ENCODE results near the gene TMPRSS6. TPM values are rescaled to one million over a fixed set of nuclear protein-coding genes. Genes with fewer than 3 reads are reported as not detected.

TMPRSS6 gene
- polyA plus RNA-seq, 12 donors = 0.05 to 0.91 (median 0.13) TPM; not detected in 3

DNA sequence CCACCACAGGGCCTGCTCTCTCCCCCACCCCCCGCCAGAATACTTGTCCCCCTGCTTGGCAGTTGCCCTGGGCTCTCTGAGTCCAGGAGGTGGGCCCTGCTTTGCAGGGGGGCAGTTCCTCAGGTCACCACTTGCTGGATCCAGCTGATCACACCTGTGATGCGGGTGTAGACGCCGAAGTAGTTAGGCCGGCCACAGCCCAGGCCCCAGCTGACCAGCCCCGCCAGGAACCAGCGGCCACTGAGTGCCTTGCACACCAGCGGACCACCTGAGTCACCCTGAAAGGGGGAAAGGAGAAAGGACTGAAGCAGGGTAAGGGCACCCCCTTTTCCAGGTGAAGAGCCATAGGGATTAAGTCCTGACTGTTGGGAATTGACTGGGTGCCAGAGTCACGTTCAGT, 43.6 kb downstream of the TMPRSS6 start:
- no peak for DNase-seq

DNA sequence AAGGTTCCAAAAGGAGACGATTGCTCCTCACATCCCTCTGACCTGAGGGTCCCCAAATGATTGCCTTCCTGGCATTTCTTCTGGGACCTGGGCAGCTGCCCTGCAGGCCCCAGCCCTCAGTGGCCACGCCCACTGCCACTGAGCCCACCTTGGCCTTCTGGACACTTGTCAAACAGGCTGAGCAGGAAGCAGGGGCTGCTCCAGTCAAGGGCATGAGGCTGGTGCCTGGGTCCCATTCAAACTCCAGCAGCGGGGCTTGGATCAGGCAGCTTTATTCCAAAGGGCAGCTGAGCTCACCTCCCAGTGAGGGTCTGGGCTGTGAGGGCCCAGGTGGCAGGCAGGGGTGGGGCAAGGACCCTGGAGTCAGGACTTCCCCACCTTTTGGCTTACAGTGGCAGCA, 44.3 kb downstream of the TMPRSS6 start:
- no peak for DNase-seq

DNA sequence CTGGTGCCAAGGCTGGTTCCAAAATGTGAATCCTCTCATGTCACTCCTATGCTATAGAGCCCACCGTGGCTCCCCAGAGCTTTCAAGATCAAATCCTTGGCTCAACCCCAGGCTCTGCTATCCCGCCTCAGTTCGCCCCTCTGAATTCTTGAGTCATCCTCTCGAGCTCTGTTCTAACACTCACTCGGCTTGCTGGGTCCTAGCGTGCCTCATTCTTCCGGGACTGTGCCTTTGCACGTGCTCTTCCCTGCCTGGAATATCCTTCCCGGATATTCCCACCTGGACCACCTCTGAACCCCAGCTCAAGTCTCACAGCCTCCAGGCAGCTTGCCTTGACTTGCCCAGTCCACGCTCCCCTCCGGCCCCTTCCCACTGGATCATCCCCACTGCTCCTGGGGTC, 45.0 kb downstream of the TMPRSS6 start:
- DNase-seq = no peak

DNA sequence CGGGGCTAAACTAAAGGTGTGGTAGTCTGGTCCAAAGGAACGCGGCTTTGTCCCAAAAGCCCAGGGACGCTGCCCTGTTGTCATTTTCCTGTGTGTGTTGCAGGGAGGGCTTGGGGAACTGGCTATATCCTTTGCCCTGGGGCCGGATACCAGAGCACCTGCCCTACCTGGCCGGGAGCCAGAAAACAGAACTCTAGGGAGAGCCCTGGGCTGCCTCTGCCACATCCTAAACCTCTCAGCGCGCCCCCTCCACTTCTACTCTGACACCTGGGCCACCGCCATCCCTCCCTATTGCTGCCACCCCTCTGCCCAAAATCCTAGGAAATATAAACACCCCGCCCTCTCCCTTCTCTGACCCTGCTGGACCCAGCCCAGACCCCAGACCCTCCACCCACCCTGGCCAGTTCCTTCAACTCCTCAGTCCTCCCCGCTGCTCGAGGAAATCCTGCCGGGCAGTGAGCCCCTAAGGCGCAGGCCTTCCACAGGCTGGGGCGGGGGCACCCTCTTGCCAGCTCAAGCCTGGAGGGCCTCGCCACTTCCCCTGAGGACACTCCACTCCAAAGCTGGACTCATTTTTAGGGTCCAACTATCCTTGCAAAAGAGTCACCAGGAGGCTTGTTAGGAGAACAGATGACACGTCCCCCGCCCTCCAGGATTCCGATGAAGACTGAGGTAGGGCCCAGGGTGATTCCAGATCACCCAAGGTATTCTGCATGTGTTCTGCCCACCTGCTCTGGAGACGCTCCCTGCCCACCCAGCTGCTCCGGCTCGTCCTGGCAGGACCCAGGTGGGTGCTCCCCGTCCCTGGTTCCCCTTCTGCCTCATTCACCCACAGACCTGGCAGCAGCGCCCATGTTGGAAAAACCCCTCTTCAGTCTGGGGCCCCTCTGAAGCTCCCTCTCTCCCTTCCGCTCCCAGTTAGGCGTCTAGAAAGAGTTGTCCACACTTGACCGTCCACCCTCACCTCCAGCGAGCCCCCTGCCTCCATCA, 45.8 kb downstream of the TMPRSS6 start:
- DNase-seq = no peak

DNA sequence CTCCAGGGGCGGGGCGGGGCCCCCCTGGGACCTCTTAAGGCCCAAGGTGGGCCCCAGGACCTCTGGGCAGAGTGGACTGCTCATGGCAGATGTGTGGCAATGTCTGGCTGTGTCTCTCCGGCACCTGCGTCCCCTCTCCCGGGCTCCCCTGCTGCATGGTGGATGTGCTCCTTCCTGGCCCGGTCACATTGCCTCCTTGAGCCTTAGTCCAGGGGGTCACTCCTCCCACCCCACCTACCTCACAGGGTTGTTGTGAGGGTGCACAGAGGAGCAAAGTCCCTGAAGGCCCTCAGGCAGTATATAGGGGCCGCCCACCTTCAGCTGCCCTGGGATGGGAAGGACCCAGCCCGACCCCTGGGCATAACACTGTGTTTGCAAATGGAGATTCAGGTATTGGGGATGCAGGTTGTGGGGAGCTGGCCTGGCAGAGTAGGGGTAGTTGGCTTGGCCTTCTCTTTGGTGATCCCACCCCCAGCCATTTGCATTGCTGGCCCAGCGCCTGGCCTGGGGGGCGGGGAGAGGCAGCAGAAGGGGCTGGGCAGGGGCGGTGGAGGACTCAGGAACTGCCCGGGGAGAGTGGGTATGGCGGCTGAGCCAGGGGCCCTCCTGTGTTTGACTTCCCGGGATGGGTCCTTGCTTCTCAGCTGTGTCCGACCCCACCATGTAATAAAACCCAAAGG, 46.7 kb downstream of the TMPRSS6 start:
- DNase-seq = no peak

DNA sequence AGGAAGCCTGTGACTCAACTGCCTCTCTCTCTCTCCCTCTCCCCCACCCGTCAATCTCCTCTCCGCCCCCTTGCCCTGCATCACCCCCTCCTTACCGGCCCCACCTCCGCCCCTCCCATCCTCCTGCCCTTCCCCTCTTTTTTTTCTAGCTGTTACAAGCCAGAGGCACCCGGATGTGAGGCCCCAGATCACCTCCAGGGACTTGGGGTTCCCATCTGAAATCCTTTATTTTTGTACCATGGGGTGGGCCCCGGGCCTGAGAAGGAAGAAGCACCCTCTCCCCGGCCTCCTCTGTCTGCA, 47.2 kb downstream of the TMPRSS6 start:
- DNase-seq = no peak

DNA sequence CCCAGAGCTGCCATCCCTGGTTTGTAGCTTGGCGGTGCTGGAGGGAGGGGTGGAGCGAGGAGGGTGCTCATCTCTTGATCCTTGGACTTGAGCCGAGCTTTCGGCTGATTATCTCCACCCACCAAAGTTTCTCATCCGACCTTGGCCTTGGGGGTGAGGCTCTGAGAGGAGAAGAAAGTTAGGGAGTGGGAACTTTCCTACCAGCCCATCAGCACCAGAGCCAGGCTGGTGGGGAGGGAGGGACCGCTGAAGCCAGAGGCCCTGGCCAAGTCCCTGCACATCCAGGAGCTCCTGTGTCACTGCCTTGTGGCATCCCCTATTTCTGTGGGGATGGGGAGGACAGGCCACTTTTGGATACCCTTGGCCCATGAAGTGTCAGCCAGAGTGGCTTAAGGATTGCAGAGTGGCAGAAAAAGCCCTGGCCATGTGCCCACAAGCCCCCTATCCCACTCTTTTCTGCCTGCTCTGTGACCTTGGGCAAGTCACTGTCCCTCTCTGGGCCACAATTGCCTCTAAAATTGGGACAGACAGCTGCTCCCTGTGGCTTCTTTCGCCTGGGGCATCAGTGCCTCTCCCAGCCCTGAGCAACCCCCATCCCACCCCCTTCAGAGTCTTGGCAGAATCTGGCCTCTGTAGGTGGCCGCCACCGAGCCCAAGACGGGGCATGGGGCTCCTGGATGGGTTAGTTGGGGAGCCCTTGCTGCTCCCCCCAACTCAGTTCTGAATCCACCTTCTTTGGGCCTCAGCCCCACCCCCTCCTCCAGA, 47.7 kb downstream of the TMPRSS6 start:
- no peak for DNase-seq

DNA sequence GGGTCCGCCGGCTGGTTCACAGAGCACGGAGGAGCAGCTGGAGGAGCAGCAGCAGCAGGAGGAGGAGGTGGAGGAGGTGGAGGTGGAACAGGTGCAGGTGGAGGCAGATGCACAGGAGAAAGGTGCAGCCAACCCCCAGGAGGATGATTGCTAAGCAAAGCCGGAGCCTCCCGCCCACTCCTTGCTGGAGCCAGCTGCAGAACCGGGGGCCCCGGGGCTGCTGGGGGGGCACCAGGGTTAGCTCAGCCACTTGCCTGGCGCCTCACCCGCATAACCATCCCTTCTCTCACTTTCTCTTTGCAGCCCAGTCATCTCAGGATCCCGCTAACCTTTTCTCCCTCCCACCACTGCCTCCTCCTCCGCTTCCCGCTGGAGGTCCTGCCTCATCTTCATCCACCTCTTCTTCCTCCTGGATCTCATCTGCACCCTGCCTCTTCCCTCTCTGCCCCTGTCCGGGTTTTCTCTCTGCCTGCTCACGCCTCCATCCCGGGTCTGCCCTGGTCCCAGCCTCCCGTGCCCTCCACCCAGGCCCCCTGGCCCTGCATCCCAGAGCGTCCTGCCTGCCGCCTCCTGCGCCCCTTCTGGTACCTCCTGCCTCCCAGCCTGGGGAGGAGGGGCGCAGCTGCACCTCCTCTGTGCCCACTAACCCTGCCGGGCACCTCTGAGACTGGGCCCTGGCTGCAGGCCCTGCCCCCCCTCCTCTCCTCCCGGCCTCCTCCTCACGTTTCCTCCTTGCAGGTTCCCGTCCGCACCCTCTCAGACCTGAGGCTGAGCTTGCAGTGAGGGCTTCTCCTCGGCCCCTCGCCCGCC, 48.5 kb downstream of the TMPRSS6 start:
- no peak for DNase-seq

DNA sequence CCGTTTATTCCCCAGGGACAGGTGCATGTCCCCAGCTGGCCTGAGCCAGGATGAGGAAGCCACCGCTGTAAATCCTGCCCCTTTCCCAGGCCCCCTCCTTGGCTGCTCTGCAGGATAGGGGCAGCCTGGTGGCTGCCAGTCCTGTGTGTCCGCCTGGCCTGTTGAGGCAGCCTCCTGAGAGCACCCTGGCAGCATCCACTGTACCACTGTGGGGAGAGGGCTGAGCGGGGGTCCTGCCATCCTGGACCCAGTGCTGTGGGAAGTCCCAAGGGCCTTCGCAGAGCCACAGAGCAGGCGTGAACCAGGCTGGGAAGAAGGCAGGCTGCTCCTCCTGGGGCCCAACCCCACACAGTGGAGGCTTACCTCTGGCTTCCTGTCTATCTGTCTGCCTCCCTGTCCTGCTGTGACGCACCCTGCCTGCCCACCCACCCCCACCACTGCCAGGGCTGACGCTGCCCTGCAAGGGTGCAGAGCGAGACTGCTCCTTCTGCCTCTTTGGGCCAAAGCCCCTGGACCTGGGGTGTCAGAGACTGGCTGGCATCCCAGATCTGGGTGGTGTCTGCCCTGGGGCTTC, 49.5 kb downstream of the TMPRSS6 start:
- no peak for DNase-seq

DNA sequence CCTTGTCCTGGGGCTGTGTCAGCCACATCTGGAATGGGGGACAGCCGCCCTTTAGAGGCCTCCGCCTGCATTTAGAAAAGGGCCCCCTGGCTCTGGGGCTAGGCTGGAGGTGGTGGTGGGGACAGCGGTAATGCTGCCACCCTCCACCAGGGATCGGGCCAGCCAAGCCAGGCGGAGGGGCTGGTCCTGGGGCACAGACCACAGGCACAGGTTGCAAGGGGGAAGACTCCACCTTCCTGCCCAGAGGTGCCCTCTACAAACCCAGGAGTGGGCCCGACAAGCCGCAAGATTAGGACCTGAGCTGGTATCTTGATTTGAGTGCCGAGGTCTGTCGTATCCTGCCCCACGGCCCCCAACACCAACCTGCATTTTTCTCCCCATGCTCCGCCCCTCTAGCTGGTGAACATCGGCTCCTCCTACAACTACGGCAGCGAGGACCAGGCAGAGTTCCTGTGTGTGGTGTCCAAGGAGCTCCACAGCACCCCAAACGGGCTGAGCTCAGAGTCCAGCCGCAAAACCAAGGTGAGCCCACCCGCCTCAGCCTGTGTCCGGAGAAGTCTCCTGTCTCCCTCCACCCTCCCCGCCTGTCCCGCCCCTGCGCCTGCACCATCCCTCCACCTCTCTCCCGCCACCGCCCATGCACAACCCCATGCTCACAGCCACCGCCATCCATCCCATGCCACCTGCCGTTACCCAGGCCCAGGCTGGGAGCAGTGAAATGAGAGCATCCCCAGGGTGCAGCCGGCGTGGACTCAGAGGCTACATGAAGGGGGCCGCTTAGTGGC, 50.4 kb downstream of the TMPRSS6 start:
- no peak for DNase-seq

DNA sequence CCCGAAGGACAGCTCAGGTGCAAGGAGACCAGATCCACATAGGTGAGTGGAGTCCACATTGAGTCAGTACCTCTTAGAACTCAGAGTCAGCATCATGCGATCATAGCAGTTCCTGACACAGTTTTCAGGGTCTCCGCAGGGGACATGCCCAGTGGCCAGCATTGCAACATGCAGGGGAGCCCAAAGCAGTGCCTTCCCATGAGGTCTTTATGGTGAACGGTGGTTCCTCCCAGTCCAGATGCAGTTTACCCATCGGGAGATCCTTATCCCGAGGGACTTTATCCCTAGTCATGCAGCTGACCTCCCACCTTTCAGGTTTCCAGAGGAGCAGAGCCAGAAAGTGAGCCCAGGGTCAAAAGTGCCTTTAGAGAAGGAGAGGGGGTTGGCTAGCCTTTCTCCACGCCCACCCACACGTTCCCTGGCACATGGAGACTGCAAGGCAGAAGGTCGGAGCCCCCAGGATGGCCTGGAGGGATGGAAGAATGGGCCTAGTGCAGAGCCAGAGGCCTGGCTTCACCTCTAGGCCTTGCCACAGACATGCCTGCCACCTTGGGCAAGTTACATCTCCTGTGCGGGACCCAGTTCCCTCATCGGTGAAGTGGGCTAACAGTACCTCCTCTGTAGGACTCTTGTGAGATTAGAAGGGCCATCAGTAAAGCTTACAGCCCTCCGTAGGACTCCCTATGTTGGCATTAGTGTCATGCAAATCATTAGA, 51.6 kb downstream of the TMPRSS6 start:
- DNase-seq = no peak

DNA sequence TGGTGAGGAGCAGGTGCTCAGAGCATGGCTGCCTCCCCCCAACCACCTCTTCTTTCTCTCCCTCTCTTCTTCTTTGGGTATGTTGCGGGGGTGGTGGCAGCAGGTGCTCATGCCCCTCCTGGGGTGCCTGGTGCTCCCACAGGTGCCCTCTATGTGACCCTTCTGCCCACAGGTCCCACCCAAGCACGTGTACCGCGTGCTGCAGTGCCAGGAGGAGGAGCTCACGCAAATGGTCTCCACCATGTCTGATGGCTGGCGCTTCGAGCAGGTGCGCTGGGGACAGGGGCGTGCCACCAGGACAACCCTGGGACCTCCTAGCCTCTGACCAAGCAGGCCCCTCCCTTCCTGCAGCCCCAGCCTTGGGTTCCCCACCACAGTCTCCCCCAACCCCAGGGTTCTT, 52.3 kb downstream of the TMPRSS6 start:
- DNase-seq = no peak

DNA sequence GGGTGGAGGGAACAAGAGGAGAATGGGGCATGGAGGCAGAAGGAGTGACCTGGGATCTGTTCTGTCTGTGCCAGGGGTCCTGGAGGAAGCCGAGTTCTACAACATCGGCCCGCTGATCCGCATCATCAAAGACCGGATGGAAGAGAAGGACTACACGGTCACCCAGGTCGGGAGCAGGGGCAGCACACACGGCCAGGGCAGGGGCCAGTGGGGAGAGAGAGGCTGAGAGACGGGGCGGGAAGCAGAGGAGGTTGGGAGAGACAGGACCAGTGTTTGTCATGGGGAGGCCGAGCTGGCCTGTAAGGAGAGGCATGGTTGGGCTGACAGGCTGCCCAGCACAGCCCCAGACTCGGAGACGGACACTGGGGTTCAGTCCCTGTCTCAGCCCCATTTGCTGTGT, 53.3 kb downstream of the TMPRSS6 start:
- no peak for DNase-seq

DNA sequence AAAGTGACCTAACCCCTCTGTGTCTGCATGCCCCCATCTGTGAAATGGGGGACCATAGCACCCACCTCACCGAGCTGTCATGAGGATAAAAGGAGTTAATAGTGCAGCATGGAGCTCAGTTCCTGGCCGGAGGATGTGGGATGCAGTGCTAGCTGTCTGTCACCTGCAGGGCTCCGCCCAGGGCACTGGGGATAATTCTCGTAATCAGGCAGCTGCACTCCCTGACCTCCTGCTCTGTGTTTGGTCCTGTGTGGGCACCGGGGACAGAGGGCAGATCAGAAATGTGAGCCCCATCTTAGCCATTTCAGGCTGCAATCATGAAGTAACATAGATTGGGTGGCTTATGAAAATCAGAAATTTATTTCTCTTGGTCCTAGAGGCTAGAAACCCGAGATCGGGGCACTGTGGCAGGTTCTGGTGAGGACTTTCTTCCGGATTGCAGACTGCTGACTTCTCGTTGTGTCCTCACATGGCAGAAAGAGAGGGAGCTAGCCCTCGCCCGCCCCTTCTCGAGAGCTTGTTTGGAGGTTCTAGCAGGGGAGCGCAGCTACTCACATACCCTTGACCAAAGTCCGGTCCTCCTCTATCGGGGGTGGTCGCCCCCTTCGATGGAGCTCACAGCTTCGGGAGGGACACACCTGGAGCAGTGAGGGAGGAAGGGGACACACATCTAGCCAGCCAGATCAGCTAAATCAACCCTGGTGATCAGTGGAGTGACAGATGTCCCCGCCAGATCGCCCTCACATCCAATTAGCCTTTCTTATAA, 54.7 kb downstream of the TMPRSS6 start:
- no peak for DNase-seq

DNA sequence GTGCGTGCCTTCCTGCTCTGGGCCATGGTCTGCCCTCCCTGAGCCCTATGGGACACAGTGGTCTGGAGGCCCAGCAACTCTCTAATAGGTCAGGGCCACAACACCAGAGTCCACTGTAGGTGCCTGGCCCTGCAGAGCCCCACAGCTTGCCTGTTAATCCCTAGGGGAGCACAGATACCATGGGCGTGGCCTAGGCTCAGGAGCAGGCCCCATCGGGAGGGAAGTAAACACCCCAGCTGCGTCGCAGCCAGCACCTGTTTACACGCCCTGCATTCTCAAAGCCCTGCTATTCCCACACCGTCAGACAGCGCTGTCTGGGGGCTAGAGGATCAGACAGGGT, 55.5 kb downstream of the TMPRSS6 start:
- no peak for DNase-seq

DNA sequence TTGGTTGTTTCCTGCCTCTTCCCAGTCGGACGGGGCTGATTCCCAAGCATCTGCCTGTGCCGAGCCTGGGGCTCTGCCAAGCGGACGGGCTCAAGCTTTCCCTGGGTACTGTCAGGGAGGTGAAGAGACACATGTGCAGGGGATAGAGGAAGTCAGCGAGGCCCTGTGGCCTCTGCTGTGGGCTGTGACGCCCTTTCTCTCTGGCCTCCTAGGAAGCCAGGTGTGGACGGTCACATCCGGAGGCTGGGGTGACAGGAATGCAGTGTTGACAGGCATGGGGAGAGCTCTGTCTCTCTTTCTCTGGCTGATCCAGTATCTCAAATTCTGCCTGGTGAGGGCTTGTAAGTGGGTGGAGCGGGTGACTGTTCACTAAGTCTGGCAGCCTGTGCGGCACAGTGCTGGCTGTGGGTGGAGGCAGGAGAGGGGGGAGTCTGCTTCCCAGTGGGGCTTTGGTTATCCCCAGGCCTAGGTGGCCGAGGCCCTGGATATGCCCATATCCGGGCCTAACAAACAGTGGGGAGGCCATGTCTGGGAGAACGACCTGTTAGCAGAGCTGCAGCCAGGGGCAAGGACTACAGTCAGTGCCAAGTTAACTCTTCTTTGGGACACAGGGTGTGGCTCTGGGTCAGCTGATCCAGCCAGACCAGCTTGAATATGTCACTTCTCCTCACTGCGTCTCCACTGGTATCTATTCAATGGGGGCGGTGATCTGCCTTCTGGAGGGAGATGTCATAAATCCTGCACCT, 56.0 kb downstream of the TMPRSS6 start:
- DNase-seq = no peak

DNA sequence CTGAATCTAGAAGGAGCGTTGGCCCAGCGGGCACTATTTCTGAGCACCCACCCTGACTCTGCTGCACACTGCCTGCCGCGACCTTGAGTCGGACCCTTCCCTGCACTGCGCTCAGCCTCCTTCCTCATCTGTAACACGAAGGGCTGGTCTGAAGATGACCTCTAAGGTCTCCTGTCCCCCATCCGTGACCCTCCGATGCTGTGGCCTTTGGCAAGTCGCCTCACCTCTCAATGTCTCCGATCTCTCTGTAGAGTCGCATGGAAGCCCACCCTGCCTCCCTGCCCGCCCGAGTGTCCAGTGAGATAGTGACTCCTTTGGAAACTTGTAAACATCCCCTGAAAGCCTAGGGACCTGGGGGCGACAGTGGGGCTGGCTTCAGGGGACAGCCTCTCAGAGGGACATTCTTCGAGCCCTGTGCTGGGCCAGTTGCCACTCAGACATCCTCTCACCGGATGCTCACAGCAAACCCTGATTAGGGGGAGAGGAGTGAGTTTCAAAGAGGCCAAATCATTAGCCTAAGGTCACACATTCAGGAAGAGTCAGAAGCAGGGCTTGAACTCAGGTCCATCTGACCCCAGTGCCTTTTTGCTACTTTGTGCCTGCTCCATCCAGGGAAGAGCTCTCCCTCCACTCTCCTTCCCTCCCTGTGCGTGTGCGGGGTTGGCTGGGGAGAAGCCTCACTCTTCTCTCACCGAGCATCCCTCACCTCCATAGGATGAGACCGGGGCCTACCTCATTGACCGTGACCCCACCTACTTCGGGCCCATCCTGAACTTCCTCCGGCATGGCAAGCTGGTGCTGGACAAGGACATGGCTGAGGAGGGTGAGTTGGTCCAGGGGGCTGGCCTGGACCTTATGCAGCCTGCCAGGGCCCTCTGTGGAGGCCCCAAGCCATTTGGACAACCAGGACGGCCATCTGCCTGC, 56.9 kb downstream of the TMPRSS6 start:
- no peak for DNase-seq

All from muscle of arm (tissue), 12 donors.